Epidermal melanocyte (primary cell): ENCODE data around the gene LZTS2.
"Not testable (repeated sequence)": the region's sequence is repeated elsewhere in the genome, so short reads cannot be mapped to it uniquely, and the experiment has no call there.

Experiments
- DNase-seq: peaks from one replicate; pipeline ENCODE4 v3.0.0; 2011; ENCODE audit warnings: low spot score; ENCODE audit not compliant: insufficient read length

The LZTS2 gene

DNA sequence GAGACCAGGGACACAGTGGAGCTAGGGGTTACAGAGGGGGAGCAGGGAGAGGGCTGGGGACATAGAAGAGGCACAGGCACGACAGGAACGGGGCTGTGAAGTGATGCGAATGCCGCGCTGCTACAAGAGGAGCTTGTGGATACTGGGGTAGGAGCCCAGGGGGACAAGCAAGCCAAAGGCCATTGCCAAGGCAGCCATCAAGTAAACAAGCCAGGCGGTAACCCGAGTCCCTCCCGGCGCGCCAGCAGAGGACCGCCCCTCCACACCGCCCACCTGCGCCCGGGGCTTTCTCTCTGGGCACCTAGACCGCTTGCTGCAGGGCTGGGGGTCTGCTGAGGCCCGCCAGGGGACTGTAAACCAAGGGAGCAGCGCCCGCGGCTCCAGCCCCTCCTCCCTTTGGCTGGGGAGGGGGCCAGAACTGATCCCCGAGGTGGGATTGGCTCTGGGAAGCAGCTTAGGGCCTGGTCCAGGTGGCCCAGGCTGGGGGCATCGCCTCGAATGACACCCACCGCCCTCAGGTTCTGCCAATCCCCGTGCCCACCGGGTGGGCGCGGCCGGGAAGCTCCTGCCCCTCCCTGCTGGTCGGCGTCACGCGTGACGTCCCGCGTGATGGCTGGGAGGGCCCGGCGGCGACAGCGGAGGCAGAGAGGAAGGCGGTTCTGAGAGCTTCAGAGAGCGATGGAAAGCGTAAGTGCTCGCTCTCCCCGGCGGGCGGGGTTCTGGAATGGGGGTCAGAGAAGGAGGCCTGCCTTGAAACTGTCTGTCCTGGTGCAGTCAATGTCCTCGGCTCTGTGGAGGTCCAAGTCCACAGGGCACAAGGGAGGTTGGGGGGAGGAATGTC, 32.4 kb downstream of the LZTS2 start:
- peak; percentile 65 for DNase-seq

DNA sequence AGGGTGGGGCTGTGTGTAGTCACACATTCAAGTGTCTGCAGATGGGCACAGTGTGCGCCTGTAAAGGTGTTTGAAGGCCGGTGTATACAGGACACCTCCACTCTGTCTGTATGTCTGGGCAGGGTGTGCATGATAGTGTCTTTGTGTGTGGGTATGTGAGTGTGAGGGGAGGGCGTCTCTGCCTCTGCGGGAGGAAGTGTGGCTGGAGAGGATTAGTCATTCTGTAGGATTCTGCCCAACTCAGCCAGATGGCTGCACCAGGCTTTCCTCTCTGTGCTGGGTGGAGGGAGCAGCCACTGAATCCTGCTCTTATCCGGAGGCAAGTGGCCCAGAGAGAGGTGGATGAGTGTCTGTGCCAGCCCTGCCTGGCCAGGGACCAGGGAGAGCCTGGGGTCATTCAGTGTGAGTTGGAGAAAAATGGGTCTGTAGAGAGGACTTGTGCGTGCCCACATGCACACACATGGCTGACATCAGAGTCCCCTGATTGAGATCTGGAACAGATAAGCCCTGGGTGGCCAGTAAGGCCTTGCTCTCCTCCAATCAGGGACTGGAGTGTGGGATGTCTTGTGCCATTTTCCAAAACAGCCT, 33.1 kb downstream of the LZTS2 start:
- DNase-seq: peak; percentile 72

DNA sequence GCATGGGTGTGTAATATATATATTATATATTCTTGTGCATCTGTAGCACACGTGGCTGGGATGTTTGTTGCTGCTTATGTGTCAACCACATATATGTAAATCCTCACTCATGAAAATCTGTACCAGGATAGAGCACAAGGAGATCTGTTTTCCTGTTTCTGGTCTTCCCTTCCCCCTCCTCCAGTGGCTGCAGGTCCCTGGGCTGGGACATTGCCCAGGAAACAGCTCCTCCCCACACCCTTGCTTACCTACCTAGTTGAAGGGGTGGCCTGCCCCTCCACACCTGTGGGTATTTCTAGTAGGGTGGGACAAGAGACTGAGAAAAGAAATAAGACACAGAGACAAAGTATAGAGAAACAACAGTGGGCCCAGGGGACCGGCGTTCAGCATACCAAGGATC, 33.7 kb downstream of the LZTS2 start:
- DNase-seq: no peak

DNA sequence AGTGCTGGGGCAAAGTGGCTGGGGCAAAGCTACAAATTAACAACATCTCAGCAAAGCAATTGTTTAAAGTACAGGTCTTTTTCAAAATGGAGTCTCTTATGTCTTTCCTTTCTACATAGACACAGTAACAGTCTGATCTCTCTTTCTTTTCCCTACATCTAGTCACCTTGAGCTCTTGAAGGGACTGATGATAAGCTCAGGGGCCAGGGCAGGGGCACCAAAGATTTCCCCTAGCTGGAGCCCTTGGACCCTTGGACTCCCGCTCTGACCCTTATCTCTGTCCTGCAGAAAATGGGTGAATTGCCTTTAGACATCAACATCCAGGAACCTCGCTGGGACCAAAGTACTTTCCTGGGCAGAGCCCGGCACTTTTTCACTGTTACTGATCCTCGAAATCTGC, 34.8 kb downstream of the LZTS2 start:
- DNase-seq: not testable (repeated sequence)

DNA sequence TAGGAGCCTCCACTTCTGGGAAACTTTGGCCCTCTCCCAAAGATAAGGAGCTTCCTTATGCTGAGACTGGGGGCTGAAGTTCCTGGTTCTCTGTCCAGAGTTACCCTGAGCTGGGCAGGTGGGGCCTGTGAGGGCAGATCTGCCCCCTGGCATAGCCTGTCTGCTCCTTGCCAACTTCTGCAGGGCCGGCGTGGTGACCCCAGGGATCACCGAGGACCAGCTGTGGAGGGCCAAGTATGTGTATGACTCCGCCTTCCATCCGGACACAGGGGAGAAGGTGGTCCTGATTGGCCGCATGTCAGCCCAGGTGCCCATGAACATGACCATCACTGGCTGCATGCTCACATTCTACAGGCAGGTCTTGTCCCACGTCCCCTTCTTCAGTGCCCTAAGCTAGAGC, 35.7 kb downstream of the LZTS2 start:
- no peak for DNase-seq

DNA sequence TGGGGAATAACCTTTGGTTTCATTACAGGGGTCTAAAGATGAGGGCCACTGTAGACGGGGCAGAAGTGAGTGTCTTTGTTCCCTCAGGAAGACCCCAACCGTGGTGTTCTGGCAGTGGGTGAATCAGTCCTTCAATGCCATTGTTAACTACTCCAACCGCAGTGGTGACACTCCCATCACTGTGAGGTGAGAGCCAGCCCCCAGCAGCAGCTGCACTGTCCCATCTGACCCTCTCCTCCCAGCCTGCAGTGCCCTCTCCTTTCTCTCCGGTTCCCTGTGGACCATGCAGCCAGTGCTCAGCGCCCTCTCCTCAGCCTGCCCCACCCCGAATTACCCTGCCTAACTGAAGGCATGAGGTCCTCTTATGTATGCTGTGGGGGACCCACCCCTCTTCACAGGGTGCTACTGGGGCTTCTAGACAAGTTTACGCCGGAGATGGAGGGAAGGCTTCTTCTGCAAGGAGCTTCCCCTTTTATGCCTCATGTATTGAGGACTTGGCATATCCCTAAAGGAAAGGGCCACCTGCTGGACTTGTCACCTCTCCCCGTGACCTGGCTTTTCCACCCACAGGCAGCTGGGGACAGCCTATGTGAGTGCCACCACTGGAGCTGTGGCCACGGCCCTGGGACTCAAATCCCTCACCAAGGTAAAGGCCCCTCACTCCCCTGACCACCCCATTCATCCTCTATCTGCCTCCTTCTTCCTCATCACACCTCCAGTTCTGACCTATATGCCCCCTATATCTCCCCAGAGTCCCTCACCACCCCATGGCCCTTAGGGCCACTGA, 36.5 kb downstream of the LZTS2 start:
- DNase-seq: no peak

DNA sequence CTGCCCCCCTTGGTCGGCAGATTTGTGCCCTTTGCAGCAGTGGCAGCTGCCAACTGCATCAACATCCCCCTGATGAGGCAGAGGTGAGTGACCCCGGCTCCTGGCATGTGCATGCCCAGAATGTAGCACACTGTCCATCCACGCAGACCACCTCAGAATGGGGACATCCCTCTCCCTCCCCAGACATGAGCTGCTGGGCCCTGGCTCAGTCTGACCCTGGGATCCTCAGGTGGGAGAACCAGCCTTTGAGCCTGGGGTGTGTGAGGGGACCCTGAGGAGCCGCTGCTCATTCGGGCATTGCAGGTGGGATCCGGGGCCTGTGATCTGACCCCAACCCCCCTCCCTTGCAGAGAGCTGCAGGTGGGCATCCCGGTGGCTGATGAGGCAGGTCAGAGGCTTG, 37.1 kb downstream of the LZTS2 start:
- DNase-seq: no peak

DNA sequence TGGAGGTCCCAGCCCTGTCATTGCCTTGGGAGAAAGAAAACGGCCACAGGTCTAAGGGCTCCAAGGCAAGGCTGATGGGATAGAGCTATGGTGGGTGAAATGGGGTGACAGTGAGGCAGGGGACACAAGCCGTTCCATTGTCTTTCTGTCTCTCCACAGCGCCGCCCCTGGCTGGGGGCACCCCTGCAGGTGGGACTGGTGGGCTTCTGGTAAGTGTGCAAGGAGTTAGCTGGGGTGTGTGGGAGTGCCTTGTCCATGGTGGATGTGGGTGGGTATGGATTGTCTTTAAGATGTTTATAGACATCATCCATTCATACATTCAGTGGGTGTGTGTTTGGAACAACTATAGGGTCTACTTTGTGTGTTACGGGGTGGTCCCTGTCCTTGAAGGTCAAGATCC, 38.9 kb downstream of the LZTS2 start:
- DNase-seq: no peak

DNA sequence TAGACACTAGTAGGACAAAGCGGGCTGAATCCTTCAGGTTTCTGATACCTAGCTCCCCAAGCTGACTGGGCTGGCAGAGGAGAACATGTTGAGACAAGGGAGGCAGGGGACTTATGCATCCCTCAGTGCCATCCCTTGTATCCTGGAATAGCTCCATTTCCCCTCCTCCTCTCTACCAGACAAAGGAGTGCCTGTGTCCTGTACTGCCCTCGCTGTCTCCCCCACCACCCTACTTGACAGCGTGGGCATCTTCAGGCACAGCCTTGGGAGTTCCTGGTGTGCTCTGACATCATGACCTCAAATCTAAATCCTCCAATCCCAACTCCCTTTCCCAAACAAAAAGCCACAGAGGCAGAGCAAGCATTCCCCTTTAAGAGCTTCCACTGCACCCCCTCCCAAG, 40.5 kb downstream of the LZTS2 start:
- peak; percentile 74 for DNase-seq

DNA sequence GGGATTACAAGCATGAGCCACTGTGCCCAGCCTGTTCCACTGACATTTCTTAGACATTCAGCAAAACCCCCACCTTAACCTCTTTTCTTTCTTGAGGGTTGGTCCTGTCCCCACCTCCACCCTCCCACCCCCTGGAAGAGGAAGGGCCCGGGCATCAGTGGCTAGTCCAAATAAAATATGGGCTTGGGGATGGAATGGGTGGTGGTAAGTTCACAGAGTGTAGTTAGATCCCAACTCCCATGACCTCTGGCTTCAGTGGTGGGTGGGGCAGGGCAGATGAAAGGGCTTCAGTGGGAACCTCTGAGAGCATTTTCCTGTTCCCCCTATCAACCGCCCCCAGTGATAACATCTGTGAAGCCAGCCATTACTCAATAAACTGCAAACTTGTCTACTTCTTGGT, 41.2 kb downstream of the LZTS2 start:
- DNase-seq: no peak

DNA sequence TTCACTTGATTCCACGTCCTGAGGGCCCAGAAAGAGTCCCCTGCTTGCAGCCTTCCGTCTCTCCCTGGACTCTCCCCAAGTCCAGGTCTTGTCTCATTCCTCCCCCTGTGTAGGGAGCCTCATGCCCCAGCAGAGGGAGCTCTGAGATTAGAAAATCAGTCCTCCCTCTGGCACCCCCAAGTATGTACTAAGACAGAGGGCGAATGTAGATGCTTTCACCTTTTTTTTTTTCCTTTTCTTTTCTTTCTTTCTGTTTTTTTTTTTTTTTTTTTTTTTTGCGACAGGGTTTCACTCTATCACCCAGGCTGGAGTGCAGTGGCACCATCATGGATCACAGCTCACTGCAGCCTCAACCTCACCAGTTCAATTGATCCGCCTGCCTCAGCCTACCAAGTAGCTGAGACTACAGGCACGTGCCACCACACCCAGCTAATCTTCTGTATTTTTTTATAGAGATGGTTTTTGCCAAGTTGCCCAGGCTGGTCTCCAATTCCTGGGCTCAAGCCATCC, 41.7 kb downstream of the LZTS2 start:
- peak; percentile 80 for DNase-seq

DNA sequence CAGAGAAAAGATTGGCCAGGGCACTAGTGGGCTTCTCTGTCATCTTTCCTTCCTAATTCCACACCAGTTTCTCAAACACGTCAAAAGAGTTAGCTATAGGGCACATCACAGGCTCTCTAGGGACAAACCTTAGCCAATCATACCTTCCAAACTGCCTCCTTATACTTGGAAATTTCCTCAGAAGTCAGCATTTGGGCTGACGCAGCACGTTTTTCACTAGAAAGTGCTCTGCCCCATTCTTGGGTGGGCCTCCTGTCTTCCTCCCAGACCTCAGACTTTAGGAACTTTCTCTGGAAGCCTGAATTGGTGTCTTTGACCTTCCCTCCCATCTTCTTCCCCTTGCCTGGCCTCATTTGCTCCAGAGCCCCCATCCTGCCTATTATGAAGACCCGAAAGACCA, 42.5 kb downstream of the LZTS2 start:
- peak; percentile 3 for DNase-seq

DNA sequence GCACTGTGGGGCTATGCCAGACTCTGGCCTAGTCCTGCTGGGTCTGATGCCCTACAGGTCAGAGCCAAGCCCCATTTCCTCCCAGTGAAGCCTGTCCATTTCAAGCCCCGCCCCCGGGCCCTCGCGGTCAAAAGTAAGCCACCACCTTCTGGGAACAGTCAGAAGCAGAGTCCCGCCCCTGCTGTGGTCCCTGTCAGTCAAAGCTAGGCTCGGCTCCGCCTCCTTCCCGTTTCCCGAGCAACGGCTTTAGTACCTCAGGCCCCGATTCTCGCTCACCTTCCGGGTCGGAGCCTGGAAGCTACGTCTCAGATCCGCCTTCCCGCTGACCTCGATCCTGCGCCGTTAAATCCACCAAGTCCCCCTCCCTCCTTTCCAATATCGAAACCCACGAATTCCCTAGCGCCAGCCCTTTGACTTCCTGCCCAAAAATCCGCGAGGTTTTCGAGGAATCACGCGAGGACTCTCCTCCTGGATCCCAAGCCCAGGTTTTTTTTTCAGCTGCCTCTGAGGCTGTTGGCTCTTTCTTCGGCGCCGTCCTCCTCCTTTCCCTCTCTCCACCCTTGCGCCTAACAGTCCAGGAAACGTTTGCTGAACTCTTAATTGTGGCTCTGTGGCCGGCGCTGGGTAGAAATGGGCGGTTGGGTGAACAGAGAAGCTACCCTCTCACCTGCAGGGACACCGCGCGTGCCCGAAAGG, 43.2 kb downstream of the LZTS2 start:
- DNase-seq: peak; percentile 95

DNA sequence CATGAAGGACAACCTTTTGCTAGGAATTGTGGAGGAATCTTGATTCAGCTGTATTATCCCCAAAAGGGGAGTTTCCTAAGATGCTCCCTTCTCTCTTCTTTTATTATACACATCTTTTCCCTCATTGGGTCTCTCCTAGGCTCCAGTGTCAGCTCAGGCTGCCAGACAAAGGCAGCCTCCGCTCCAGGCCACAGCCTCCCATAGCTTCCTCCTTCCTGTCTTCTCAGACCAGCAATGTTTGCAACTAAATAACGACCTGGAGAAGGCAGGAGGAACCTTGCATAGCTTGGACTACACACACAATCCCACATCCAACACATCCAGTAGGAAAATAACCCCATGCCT, 43.7 kb downstream of the LZTS2 start:
- peak; percentile 27 for DNase-seq

DNA sequence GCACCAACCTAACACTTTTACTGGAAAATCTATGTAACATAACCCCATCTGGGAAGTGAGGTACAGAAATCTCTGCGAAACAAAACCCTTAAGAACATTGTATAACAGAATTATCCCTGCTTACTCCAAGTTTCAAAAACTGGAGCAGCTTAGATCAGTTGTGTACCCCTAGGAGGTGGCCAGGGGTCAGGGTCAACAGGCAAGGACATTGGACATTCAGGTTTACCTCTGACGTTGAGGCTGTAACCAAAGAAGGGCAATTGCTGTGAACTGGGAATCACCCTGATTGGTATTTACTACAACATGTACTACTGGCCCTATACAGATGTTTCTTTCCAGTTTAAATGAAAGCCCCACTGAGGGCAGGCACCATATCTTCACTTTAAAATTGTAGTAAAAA, 44.5 kb downstream of the LZTS2 start:
- DNase-seq: no peak

DNA sequence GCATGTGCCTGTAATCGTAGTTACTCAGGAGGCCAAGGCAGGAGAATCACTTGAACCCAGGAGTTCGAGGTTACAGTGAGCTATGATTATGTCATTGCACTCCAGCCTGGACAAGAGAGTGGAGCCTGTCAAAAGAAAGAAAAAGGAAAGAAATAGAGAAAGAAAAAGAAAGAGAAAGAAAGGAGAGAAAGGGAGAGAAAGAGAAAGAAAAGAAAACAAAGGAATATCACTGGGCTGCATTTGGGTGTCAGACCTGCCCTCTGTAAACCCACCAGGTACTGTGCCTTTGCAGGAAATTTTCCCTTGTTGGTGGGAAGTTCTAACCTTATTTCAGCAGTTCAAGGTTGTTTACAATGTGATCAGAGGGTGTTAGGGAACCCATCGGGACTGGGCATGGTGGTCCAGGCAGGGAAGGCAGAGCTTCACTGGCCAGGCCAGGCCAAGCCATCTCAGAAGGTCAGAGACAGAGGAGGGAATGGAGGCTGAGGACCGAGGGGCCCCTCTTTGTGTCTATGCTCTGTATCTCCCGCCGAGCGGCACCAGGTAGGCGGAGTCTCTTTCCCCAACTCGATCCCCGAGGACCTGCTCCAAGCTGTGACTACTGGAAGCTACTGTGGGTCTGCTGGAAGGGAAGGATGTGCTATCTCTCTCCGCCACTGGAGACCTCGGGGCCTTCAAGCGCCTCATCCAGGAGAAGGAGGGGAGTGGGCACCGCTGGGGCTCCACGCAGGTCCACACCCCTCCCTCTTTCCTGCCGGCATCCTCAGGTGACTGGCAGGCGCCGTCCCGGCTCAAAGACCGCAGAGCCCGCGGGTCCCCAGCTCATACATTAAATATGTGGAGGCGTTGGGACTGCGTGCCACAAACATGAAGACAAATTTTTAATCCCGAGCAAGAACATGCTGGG, 47.0 kb downstream of the LZTS2 start:
- no peak for DNase-seq

DNA sequence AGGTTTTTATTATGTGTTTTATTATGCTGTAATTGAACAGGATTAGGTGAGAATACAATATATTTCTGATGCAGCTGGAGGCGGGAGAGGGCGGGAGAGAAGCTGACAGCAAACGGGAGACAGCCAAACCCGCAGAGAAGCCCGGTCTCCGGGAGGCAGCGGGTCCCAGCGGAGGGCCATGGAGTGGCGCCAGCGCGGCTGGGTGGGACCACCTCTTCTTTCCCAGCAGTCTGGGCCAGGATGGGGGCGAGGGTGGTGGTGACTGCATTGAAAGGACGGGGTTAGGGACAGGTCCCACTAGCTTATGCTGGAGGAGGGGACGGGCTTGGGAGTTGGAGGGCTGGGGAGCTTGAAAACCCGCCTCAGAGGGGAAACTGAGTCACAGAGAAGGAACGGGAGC, 47.7 kb downstream of the LZTS2 start:
- DNase-seq: no peak

DNA sequence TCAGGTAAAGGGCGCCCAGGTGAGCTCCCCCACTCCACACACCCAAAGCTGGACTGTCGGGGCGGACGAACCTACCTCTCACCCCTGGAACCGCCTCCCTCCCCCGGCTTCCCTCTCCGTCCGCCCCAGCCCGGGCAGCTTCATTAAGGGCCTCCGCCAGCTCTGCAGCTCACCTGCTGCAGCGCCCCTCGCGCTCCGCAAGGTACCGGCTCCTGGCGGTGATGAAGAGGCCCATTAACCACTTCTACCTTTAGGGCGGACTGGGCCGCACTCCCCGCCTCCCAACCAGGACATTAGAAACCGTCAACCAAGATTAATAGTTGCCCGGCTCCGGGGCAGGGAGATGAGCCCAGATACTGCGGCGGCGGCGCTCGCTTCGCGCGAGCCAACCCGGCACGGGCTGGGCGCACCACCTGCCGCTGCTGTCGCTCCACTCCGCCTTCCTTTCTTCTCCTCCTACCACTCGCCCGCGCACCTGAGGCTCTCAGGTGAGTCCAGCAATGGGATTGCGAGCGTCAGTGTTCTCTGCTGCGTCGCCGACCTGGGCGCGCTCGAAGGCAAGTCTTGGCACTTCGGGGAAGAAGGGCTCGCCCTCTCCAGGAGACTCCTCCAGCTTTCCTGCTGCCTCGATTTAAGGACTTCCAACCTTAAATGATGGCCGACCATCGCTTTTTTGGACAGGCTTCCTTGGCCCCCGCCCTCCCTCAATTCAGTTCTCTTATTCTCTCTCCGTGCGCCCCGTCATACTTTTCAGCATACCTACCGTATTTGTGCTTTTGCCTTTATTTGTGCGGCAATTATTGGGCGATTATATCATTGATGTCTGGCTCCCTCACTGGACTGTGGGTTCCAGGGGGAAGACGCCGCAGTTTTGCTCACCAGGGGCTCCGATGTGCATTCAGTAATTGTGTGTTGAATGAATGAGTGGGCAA, 48.6 kb downstream of the LZTS2 start:
- DNase-seq: no peak

DNA sequence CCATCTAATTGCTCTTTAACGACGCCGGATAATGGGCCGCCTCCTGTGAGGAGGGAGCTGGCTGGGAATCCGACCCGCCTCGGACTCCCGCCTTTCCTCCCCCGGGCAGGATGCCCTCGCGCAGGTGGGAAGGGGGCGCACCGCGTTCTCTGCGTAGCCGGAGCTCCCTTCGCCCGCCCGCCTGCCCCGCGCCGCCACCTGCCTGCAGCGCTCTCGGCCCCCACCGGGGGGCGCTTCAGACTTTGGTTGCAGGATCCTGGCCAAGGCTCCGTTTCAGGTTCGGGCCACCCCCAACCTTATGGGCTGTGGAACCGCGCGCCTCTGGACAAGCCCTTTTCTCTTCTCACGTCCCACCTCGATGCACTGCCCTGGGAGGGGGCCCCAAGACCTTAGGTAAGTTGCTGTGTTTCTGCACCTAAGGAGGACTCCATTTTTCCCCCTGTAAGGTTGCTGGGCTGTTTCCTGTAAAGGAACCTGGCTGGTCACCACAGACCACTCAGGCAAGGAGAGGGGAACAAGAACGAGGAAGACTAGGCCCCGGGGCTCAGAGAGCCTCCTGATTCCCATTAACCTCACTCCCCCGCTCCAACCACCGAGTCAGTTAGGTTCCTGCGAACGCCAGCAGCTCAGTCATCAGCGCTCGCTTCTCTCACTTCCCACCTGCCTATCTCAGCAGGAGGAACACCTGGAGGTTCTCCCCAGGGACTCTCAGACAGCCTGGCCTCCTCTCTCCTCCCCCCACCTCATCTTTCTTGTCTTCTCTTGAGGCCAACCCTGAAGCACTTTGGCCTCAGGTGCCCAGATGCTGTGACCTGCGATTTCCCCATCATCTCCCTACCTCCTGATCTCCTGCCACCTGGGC, 50.8 kb downstream of the LZTS2 start:
- DNase-seq: peak; percentile 68
